ENCODE measurements around the gene NME9. TPM values are rescaled to one million over a fixed set of nuclear protein-coding genes. Genes with fewer than 3 reads are reported as not detected.

The NME9 gene
- total and polyA plus RNA-seq, 4 donors: 2.8 to 11.4 (median 7.4) TPM

Other genes with a start within 250 kb of the NME9 start
- gene DZIP1L, start 214.2 kb downstream of the NME9 start, total RNA-seq: 10 to 100 TPM; 27.6 to 40.0 TPM
- gene DZIP1L, start 214.2 kb downstream of the NME9 start, polyA plus RNA-seq: 1 to 10 TPM; 4.1 to 6.7 TPM
- gene A4GNT, start 197.5 kb downstream of the NME9 start, total RNA-seq: under 1 TPM in 1 of 2 donors, not detected in 1; 0.25 TPM
- gene A4GNT, start 197.5 kb downstream of the NME9 start, polyA plus RNA-seq: under 1 TPM in 1 of 2 donors, not detected in 1; 0.06 TPM
- gene DBR1, start 154.9 kb downstream of the NME9 start, total RNA-seq: 10 to 100 TPM; 16.0 to 20.8 TPM
- 1 to 10 TPM; 6.2 to 8.7 TPM for gene DBR1, start 154.9 kb downstream of the NME9 start, polyA plus RNA-seq
- 10 to 100 TPM; 52.3 to 68.8 TPM for gene ARMC8, start 142.6 kb downstream of the NME9 start, total RNA-seq
- 10 to 100 TPM; 14.2 to 23.5 TPM for gene ARMC8, start 142.6 kb downstream of the NME9 start, polyA plus RNA-seq
- 10 to 100 TPM; 22.5 to 28.7 TPM for gene MRAS, start 18.7 kb upstream of the NME9 start, total RNA-seq
- gene MRAS, start 18.7 kb upstream of the NME9 start, polyA plus RNA-seq: 10 to 100 TPM; 12.6 to 22.2 TPM
- gene ESYT3, start 104.8 kb upstream of the NME9 start, total RNA-seq: 10 to 100 TPM; 38.3 to 71.0 TPM
- gene ESYT3, start 104.8 kb upstream of the NME9 start, polyA plus RNA-seq: 10 to 100 TPM in 1 of 2 donors, 1 to 10 TPM in 1; 5.7 to 15.7 TPM